ENCODE results near the gene CDH16. TPM values are rescaled to one million over a fixed set of nuclear protein-coding genes. Genes with fewer than 3 reads are reported as not detected.

CDH16 gene
- total and polyA plus RNA-seq, 2 donors, result not detected

DNA sequence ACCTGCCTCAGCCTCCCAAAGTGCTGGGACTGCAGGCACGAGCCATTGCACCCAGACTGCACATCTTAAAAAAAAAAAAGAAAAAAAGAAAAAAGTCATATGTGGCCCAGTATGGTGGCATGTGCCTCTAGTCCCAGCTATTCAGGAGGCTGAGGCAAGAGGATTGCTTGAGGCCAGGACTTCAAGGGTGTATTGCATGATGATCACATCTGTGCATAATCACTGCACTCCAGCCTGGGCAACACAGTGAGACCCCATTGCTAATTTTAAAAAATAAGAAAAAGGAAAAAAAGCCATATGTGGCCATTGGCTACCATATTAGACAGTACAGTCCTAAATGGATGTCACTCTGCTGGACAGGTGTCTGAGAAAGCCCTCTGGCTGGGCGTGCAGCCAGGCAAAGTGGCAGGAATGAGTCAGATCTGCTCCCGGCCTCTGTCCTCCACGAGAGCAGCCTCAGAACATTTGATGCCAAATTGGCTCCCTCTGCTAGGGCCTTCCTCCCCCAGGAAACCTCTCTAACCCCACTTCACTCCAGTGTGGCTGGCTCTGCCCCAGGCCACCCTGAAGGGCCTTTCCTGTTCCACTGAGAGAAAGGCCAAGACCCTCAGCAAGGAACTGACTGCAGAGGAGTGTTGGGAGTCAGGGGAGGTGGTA, 59.8 kb downstream of the CDH16 start:
- no peak overlapping the region for H3K27ac ChIP-seq (ENCODE audit: low read depth)
- no peak overlapping the region for H3K4me3 ChIP-seq (ENCODE audit: low read depth, low read length)
- H3K4me1 ChIP-seq (ENCODE audit: insufficient read depth), result no peaks in the 10 kb centered on the region
- H3K36me3 ChIP-seq (ENCODE audit: insufficient read depth), result no peaks in the 10 kb centered on the region
- DNase-seq (ENCODE audit: extremely low spot score), result no peak
- 39% methylated on average over 4 of the region's 4 CpGs for WGBS

Other genes with a start within 250 kb of the CDH16 start
- 17.8 TPM for gene CMTM4, start 222.1 kb downstream of the CDH16 start, total RNA-seq
- gene CMTM4, start 222.1 kb downstream of the CDH16 start, polyA plus RNA-seq, result 8.9 TPM
- 153 TPM for gene DYNC1LI2, start 167.3 kb downstream of the CDH16 start, total RNA-seq
- gene DYNC1LI2, start 167.3 kb downstream of the CDH16 start, polyA plus RNA-seq, result 74.6 TPM
- not detected for gene TERB1, start 117.3 kb downstream of the CDH16 start, total RNA-seq
- gene TERB1, start 117.3 kb downstream of the CDH16 start, polyA plus RNA-seq, result not detected
- 74.4 TPM for gene NAE1, start 87.9 kb downstream of the CDH16 start, total RNA-seq
- gene NAE1, start 87.9 kb downstream of the CDH16 start, polyA plus RNA-seq, result 36.2 TPM
- gene CA7, start 74.5 kb downstream of the CDH16 start, total RNA-seq, result not detected
- not detected for gene CA7, start 74.5 kb downstream of the CDH16 start, polyA plus RNA-seq
- gene PDP2, start 38.4 kb downstream of the CDH16 start, total RNA-seq, result 5.6 TPM
- gene PDP2, start 38.4 kb downstream of the CDH16 start, polyA plus RNA-seq, result 5.0 TPM
- 7.0 TPM for gene RRAD, start 6.7 kb upstream of the CDH16 start, total RNA-seq
- 26.1 TPM for gene RRAD, start 6.7 kb upstream of the CDH16 start, polyA plus RNA-seq
- gene CIAO2B, start 15.5 kb upstream of the CDH16 start, total RNA-seq, result 52.0 TPM
- 174 TPM for gene CIAO2B, start 15.5 kb upstream of the CDH16 start, polyA plus RNA-seq
- 12.9 TPM for gene CES2, start 16.6 kb upstream of the CDH16 start, total RNA-seq
- gene CES2, start 16.6 kb upstream of the CDH16 start, polyA plus RNA-seq, result 32.5 TPM
- not detected for gene CES3, start 42.4 kb upstream of the CDH16 start, total RNA-seq
- 0.19 TPM for gene CES3, start 42.4 kb upstream of the CDH16 start, polyA plus RNA-seq
- 4.9 TPM for gene CES4A, start 69.7 kb upstream of the CDH16 start, total RNA-seq
- 4.0 TPM for gene CES4A, start 69.7 kb upstream of the CDH16 start, polyA plus RNA-seq
- 62.5 TPM for gene CBFB, start 110.3 kb upstream of the CDH16 start, total RNA-seq
- gene CBFB, start 110.3 kb upstream of the CDH16 start, polyA plus RNA-seq, result 19.3 TPM
- gene PHAF1, start 191.1 kb upstream of the CDH16 start, total RNA-seq, result 22.8 TPM
- 11.0 TPM for gene PHAF1, start 191.1 kb upstream of the CDH16 start, polyA plus RNA-seq
- gene B3GNT9, start 232.1 kb upstream of the CDH16 start, total RNA-seq, result 22.4 TPM
- 26.4 TPM for gene B3GNT9, start 232.1 kb upstream of the CDH16 start, polyA plus RNA-seq
- gene TRADD, start 241.0 kb upstream of the CDH16 start, total RNA-seq, result 7.3 TPM
- 38.1 TPM for gene TRADD, start 241.0 kb upstream of the CDH16 start, polyA plus RNA-seq
- 4.7 TPM for gene FBXL8, start 241.1 kb upstream of the CDH16 start, total RNA-seq
- gene FBXL8, start 241.1 kb upstream of the CDH16 start, polyA plus RNA-seq, result 20.4 TPM
- 4.5 TPM for gene HSF4, start 245.9 kb upstream of the CDH16 start, total RNA-seq
- 75.2 TPM for gene HSF4, start 245.9 kb upstream of the CDH16 start, polyA plus RNA-seq

All from urinary bladder (tissue), 4 donors.